ENCODE data around the gene DYSF. TPM values are rescaled to one million over a fixed set of nuclear protein-coding genes. Genes with fewer than 3 reads are reported as not detected.

Gene DYSF
- total RNA-seq, 4 donors from 2014 or later: 0.93 to 3.2 (median 2.8) TPM

- whole genome bisulfite sequencing, 2 donors: 100% methylated on average over 1 of the region's 1 CpG
- DNase-seq (ENCODE audit: low spot score in 2 of 2): no peak
- intact Hi-C loops (cut with DNase I; ENCODE audit: low total_unique reads): no loop called here
- H3K4me3 ChIP-seq (ENCODE audit: low read depth, poor library complexity, severe bottlenecking): no peak overlapping the region
- no peak for TF ChIP-seq CTCF (IDR thresholded peaks at IDR 0.05)
- no peak for TF ChIP-seq POLR2A (IDR thresholded peaks at IDR 0.05)
Measured at GRCh38 chr2:71735676-71736075, 282.3 kb downstream of the DYSF start.

Other genes with a start within 250 kb of the DYSF start
- gene PAIP2B, start 226.5 kb upstream of the DYSF start, total RNA-seq: 10 to 100 TPM; 20.1 to 29.8 (median 23.1) TPM
- 100 to 1,000 TPM in 3 of 4 donors, 10 to 100 TPM in 1; 94.9 to 114 (median 109) TPM for gene ZNF638, start 121.8 kb upstream of the DYSF start, total RNA-seq

Measured in lower leg skin (tissue), 4 donors.